ENCODE measurements around the gene FCER1G. TPM values are rescaled to one million over a fixed set of nuclear protein-coding genes. Genes with fewer than 3 reads are reported as not detected.

Gene FCER1G
- total RNA-seq, 1 donor from 2014 or later = not detected

GRCh38 chr1:161229896-161230295, 14.8 kb downstream of the FCER1G start:
- Histone ChIP-seq H3K9ac (no peak overlapping the region), H3K4me3 (no peak overlapping the region), H3K36me3 (no peaks in the 10 kb centered on the region), H3K27ac (no peak overlapping the region), H3K9me3 (ENCODE audit: low read depth) (no peaks in the 10 kb centered on the region), H2AFZ (replicated peaks) (no peak overlapping the region), H3K4me1 (peaks cover 9% of the 10 kb centered on the region), H3K4me2 (no peak overlapping the region), H4K20me1 (ENCODE audit: low read depth) (no peaks in the 10 kb centered on the region), H3K79me2 (ENCODE audit: low read depth) (no peaks in the 10 kb centered on the region), H3F3A (ENCODE audit: low read depth) (peaks cover 12% of the 10 kb centered on the region), H3K27me3 (no peaks in the 10 kb centered on the region)
- H3K9me3 Mint-ChIP-seq = no peaks in the 10 kb centered on the region
- DNase-seq (ENCODE audit: low spot score) = peak; percentile 39
- TF ChIP-seq, protein P1, sequence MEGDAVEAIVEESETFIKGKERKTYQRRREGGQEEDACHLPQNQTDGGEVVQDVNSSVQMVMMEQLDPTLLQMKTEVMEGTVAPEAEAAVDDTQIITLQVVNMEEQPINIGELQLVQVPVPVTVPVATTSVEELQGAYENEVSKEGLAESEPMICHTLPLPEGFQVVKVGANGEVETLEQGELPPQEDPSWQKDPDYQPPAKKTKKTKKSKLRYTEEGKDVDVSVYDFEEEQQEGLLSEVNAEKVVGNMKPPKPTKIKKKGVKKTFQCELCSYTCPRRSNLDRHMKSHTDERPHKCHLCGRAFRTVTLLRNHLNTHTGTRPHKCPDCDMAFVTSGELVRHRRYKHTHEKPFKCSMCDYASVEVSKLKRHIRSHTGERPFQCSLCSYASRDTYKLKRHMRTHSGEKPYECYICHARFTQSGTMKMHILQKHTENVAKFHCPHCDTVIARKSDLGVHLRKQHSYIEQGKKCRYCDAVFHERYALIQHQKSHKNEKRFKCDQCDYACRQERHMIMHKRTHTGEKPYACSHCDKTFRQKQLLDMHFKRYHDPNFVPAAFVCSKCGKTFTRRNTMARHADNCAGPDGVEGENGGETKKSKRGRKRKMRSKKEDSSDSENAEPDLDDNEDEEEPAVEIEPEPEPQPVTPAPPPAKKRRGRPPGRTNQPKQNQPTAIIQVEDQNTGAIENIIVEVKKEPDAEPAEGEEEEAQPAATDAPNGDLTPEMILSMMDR (IDR thresholded peaks at IDR 0.05) = peak; percentile 30
- TF ChIP-seq EZH2 (IDR thresholded peaks at IDR 0.05) = no peak
- no peaks in the 10 kb centered on the region for H3K36me3 Mint-ChIP-seq
- no peak overlapping the region for H3K27ac Mint-ChIP-seq
- H3K4me1 Mint-ChIP-seq = peaks cover 21% of the 10 kb centered on the region
- no peak overlapping the region for H3K4me3 Mint-ChIP-seq
- H3K27me3 Mint-ChIP-seq (ENCODE audit: insufficient read depth, low read depth) = peaks cover 2% of the 10 kb centered on the region

- Histone ChIP-seq H3K4me1 (peaks cover 9% of the 10 kb centered on the region), H3K36me3 (no peaks in the 10 kb centered on the region), H3K79me2 (ENCODE audit: low read depth) (no peaks in the 10 kb centered on the region), H2AFZ (replicated peaks) (no peak overlapping the region), H3K9me3 (ENCODE audit: low read depth) (no peaks in the 10 kb centered on the region), H3F3A (ENCODE audit: low read depth) (peaks cover 6% of the 10 kb centered on the region), H3K4me3 (no peak overlapping the region), H3K9ac (no peak overlapping the region), H4K20me1 (ENCODE audit: low read depth) (no peaks in the 10 kb centered on the region), H3K27me3 (no peaks in the 10 kb centered on the region), H3K27ac (no peak overlapping the region), H3K4me2 (no peak overlapping the region)
- Mint-ChIP-seq H3K27ac (no peak overlapping the region), H3K9me3 (no peaks in the 10 kb centered on the region), H3K4me1 (peaks cover 15% of the 10 kb centered on the region), H3K36me3 (no peaks in the 10 kb centered on the region), H3K4me3 (no peak overlapping the region), H3K27me3 (ENCODE audit: insufficient read depth, low read depth) (peaks cover 2% of the 10 kb centered on the region)
- DNase-seq (ENCODE audit: low spot score) = no peak
- TF ChIP-seq EZH2phosphoT487 (IDR thresholded peaks at IDR 0.05) (no peak), EZH2 (IDR thresholded peaks at IDR 0.05) (no peak)
- TF ChIP-seq, protein P1 (IDR thresholded peaks at IDR 0.05) = no peak
Observed at GRCh38 chr1:161230762-161231161, 15.7 kb downstream of the FCER1G start.

DNA sequence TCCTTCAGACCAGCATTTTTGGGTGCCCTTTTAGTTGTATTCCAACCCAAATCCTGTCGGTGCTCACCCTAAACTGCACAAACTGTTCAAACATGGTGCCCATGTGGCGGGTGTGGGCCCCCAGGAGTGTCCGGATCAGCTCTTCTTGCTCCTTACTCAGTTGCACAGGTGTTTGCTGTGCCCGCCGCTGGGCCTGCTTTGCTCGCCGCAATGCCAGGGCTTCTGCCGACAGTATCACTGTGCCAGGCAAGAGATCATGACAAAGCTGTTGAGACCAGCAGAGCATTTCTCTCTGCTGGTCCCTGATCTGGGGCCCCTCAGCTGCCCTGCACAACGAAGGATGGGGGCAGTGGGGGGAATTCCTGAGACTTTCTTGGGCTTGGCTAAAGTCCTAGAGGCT, 18.0 kb downstream of the FCER1G start:
- Mint-ChIP-seq H3K4me1 (no peaks in the 10 kb centered on the region), H3K27ac (no peak overlapping the region), H3K36me3 (no peaks in the 10 kb centered on the region), H3K9me3 (no peaks in the 10 kb centered on the region), H3K27me3 (ENCODE audit: insufficient read depth, low read depth) (peaks cover 7% of the 10 kb centered on the region), H3K4me3 (no peak overlapping the region)
- Histone ChIP-seq H3F3A (ENCODE audit: low read depth) (no peaks in the 10 kb centered on the region), H3K9me3 (ENCODE audit: low read depth) (no peaks in the 10 kb centered on the region), H3K36me3 (no peaks in the 10 kb centered on the region), H3K9ac (no peak overlapping the region), H3K4me2 (no peak overlapping the region), H3K27ac (no peak overlapping the region), H3K79me2 (ENCODE audit: low read depth) (no peaks in the 10 kb centered on the region), H2AFZ (replicated peaks) (no peak overlapping the region), H4K20me1 (ENCODE audit: low read depth) (no peaks in the 10 kb centered on the region), H3K4me3 (no peak overlapping the region), H3K27me3 (no peaks in the 10 kb centered on the region), H3K4me1 (no peaks in the 10 kb centered on the region)
- TF ChIP-seq EZH2 (IDR thresholded peaks at IDR 0.05) (no peak), EZH2phosphoT487 (IDR thresholded peaks at IDR 0.05) (no peak)
- TF ChIP-seq, protein P1 (IDR thresholded peaks at IDR 0.05) = no peak
- no peak for DNase-seq (ENCODE audit: low spot score)
